AG20443 (cell line): ENCODE measurements around the gene ZNF208.
"Not testable (repeated sequence)": the region's sequence is repeated elsewhere in the genome, so short reads cannot be mapped to it uniquely, and the experiment has no call there.

Experiments used
- DNase-seq: peaks from one replicate; pipeline ENCODE4 v3.0.0; 2012; ENCODE audit warnings: low spot score, mixed read lengths

Gene ZNF208

GRCh38 chr19:21884786-21885185, 126.0 kb downstream of the ZNF208 start:
- DNase-seq: not testable (repeated sequence)

GRCh38 chr19:21883516-21883915, 127.2 kb downstream of the ZNF208 start:
- no peak for DNase-seq
